ENCODE data around the gene GPR42.

GPR42 gene

DNA sequence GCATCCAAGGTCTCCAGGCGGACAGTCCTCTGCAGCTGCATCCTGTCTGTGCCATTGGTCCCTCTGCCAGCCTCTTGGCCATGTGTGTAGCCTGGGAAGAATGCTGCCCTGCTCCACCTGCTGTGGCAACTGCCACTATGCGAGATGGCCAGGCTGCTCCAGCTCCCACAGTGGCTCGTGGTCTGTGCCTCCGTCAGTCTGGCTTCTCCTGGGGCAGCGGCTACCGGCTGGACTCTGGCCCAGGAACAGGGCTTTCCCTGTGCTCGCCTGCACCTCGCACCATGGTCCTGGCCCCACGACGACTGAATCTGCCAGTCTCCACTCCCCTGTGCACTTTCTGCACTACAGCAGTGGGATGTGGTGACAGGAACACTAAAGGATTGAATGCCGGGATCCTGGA lies 50.5 kb downstream of the GPR42 start:
- TF ChIP-seq, protein P1, sequence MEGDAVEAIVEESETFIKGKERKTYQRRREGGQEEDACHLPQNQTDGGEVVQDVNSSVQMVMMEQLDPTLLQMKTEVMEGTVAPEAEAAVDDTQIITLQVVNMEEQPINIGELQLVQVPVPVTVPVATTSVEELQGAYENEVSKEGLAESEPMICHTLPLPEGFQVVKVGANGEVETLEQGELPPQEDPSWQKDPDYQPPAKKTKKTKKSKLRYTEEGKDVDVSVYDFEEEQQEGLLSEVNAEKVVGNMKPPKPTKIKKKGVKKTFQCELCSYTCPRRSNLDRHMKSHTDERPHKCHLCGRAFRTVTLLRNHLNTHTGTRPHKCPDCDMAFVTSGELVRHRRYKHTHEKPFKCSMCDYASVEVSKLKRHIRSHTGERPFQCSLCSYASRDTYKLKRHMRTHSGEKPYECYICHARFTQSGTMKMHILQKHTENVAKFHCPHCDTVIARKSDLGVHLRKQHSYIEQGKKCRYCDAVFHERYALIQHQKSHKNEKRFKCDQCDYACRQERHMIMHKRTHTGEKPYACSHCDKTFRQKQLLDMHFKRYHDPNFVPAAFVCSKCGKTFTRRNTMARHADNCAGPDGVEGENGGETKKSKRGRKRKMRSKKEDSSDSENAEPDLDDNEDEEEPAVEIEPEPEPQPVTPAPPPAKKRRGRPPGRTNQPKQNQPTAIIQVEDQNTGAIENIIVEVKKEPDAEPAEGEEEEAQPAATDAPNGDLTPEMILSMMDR (IDR thresholded peaks at IDR 0.05; ENCODE audit: low read depth, low read length) = no peak
- no peak for DNase-seq

More for the DNA sequence above, 50.5 kb downstream of the GPR42 start:
- H3K27ac ChIP-seq = no peak overlapping the region
- H3K27me3 ChIP-seq (ENCODE audit: insufficient read depth, low read depth, severe bottlenecking) = no peaks in the 10 kb centered on the region
- no peaks in the 10 kb centered on the region for H3K36me3 ChIP-seq
- H3K9me3 ChIP-seq (ENCODE audit: severe bottlenecking) = no peaks in the 10 kb centered on the region
- no peak overlapping the region for H3K4me3 ChIP-seq (ENCODE audit: low read depth, low read length)

All from WERI-Rb-1 (cell line).